Measurements from ENCODE around the gene UNC13D.

DNA sequence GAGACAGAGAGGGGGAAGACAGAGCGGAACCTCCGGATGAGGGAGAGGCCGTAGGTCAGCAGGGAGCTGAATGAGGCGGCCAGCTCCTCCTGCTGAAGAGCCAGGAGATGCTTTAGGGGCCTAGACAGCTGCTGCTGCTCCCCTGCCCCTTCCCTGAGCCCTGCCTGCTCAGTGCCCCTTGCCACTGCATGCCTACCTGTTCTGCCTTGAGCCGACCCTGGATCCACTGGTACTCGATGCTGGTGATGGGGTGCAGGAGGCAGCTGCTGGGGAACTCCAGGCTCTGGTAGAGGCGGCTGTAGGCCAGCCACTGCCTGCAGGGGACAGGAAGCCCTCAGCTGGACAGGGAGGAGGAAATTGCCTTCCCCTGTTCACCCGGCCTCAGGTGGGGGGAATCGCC is 7.6 kb downstream of the UNC13D start:
- TF ChIP-seq, protein P1, sequence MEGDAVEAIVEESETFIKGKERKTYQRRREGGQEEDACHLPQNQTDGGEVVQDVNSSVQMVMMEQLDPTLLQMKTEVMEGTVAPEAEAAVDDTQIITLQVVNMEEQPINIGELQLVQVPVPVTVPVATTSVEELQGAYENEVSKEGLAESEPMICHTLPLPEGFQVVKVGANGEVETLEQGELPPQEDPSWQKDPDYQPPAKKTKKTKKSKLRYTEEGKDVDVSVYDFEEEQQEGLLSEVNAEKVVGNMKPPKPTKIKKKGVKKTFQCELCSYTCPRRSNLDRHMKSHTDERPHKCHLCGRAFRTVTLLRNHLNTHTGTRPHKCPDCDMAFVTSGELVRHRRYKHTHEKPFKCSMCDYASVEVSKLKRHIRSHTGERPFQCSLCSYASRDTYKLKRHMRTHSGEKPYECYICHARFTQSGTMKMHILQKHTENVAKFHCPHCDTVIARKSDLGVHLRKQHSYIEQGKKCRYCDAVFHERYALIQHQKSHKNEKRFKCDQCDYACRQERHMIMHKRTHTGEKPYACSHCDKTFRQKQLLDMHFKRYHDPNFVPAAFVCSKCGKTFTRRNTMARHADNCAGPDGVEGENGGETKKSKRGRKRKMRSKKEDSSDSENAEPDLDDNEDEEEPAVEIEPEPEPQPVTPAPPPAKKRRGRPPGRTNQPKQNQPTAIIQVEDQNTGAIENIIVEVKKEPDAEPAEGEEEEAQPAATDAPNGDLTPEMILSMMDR (IDR thresholded peaks at IDR 0.05): no peak
- TF ChIP-seq POLR2AphosphoS5 (IDR thresholded peaks at IDR 0.05; ENCODE audit: low read depth, low read length): no peak
